ENCODE results near the gene SRP72. TPM values are rescaled to one million over a fixed set of nuclear protein-coding genes. Genes with fewer than 3 reads are reported as not detected.
A peak's percentile ranks its signal among the peaks of the same experiment; 100 is the strongest.

Gene SRP72
- total RNA-seq, 4 donors from 2014 or later = 13.1 to 48.7 (median 33.7) TPM

GRCh38 chr4:56535915-56536314 lies 68.5 kb downstream of the SRP72 start:
- in situ Hi-C loops (cut with MboI; ENCODE audit: low pct_ligation_motif_present in 1 of 4, low pct_unique_long_range_greater_than_20kb in 1 of 4, low sequenced_read_pairs in 3 of 4) (no loop called here), intact Hi-C loops (cut with DNase I; ENCODE audit: low total_unique reads) (loop anchor here (10.0 kb wide), 1 partner anchor 101 kb away; the partner anchor contains the start of genes PAICS and PPAT)
- peaks cover 0 to 4% (median 3%) of the 10 kb centered on the region in 4 donors for H3K4me1 ChIP-seq
- H3K36me3 ChIP-seq = no peaks in the 10 kb centered on the region
- peaks cover 34% of the 10 kb centered on the region for H3K27me3 ChIP-seq
- no peak overlapping the region for H3K4me3 ChIP-seq
- H3K9me3 ChIP-seq = no peaks in the 10 kb centered on the region
- TF ChIP-seq CTCF (IDR thresholded peaks at IDR 0.05) (no peak), POLR2AphosphoS5 (IDR thresholded peaks at IDR 0.05) (no peak), EP300 (IDR thresholded peaks at IDR 0.05; ENCODE audit: low read depth) (no peak), POLR2A (IDR thresholded peaks at IDR 0.05) (no peak)
- H3K27ac ChIP-seq = no peak overlapping the region
- WGBS, 2 donors (ENCODE audit: low coverage in 1 of 2) = 78 to 93% methylated on average over 1 to 7 of the region's 7 CpGs
- no peak for DNase-seq

GRCh38 chr4:56537147-56537546 lies 69.7 kb downstream of the SRP72 start:
- Histone ChIP-seq H3K27ac (no peak overlapping the region), H3K9me3 (no peaks in the 10 kb centered on the region), H3K4me1 (no peaks in the 10 kb centered on the region), H3K4me3 (no peak overlapping the region), H3K27me3 (peaks cover 27% of the 10 kb centered on the region), H3K36me3 (no peaks in the 10 kb centered on the region)
- WGBS, 2 donors (ENCODE audit: low coverage in 1 of 2) = 92 to 97% methylated on average over 1 of the region's 1 CpG
- DNase-seq = no peak
- in situ Hi-C loops (cut with MboI; ENCODE audit: low pct_ligation_motif_present in 1 of 4, low pct_unique_long_range_greater_than_20kb in 1 of 4, low sequenced_read_pairs in 3 of 4) (no loop called here), intact Hi-C loops (cut with DNase I; ENCODE audit: low total_unique reads) (loop anchor here (10.0 kb wide), 1 partner anchor 102 kb away; the partner anchor contains the start of genes PAICS and PPAT)
- TF ChIP-seq POLR2A (IDR thresholded peaks at IDR 0.05) (no peak), EP300 (IDR thresholded peaks at IDR 0.05; ENCODE audit: low read depth) (no peak), CTCF (IDR thresholded peaks at IDR 0.05) (no peak)

- WGBS, 2 donors (ENCODE audit: low coverage in 1 of 2) = 83 to 91% methylated on average over 4 of the region's 4 CpGs
Measured at GRCh38 chr4:56540826-56541225, 73.4 kb downstream of the SRP72 start.

GRCh38 chr4:56544573-56545131 lies 77.2 kb downstream of the SRP72 start:
- TF ChIP-seq POLR2AphosphoS5 (IDR thresholded peaks at IDR 0.05) (peak; percentile 43 to 49 (median 45)), POLR2A (IDR thresholded peaks at IDR 0.05) (no peak), CTCF (IDR thresholded peaks at IDR 0.05) (peak; percentile 91 to 99 (median 97))
- Histone ChIP-seq H3K4me3 (peak overlapping the region in 2 of 4 donors; percentile 16 to 46), H3K27ac (peak overlapping the region in 1 of 4 donors; percentile 13), H3K4me1 (peaks cover 0 to 10% (median 4%) of the 10 kb centered on the region in 4 donors), H3K9me3 (no peaks in the 10 kb centered on the region), H3K36me3 (no peaks in the 10 kb centered on the region), H3K27me3 (peaks cover 12% of the 10 kb centered on the region)
- 0 to 5% methylated on average over 3 to 29 of the region's 33 CpGs for WGBS, 2 donors (ENCODE audit: low coverage in 1 of 2)
- in situ Hi-C loops (cut with MboI; ENCODE audit: low pct_ligation_motif_present in 1 of 4, low pct_unique_long_range_greater_than_20kb in 1 of 4, low sequenced_read_pairs in 3 of 4) (no loop called here), intact Hi-C loops (cut with DNase I; ENCODE audit: low total_unique reads) (no loop called here)
- peak; percentile 88 for DNase-seq

More at GRCh38 chr4:56540826-56541225, 73.4 kb downstream of the SRP72 start:
- in situ Hi-C loops (cut with MboI; ENCODE audit: low pct_ligation_motif_present in 1 of 4, low pct_unique_long_range_greater_than_20kb in 1 of 4, low sequenced_read_pairs in 3 of 4) (no loop called here), intact Hi-C loops (cut with DNase I; ENCODE audit: low total_unique reads) (no loop called here)
- H3K9me3 ChIP-seq = no peaks in the 10 kb centered on the region
- peaks cover 6% of the 10 kb centered on the region for H3K27me3 ChIP-seq
- H3K27ac ChIP-seq = no peak overlapping the region
- TF ChIP-seq CTCF (IDR thresholded peaks at IDR 0.05) (no peak), POLR2A (IDR thresholded peaks at IDR 0.05) (no peak), EP300 (IDR thresholded peaks at IDR 0.05; ENCODE audit: low read depth) (no peak), POLR2AphosphoS5 (IDR thresholded peaks at IDR 0.05) (no peak)
- H3K4me3 ChIP-seq = no peak overlapping the region
- H3K4me1 ChIP-seq = peaks cover 0 to 10% (median 4%) of the 10 kb centered on the region in 4 donors
- no peak for DNase-seq
- no peaks in the 10 kb centered on the region for H3K36me3 ChIP-seq
